Measurements from ENCODE around the gene CDCP1.

The CDCP1 gene

GRCh38 chr3:45139372-45140140, 6.6 kb downstream of the CDCP1 start:
- no peak overlapping the region for H3K4me3 Mint-ChIP-seq
- H3K4me1 Mint-ChIP-seq: peaks cover 5 to 14% of the 10 kb centered on the region in 2 donors
- H3K36me3 Mint-ChIP-seq: no peaks in the 10 kb centered on the region
- peaks cover 9 to 15% of the 10 kb centered on the region in 2 donors for H3K27me3 Mint-ChIP-seq
- no peak for DNase-seq
- no peak overlapping the region for H3K27ac Mint-ChIP-seq
- H3K9me3 Mint-ChIP-seq: no peaks in the 10 kb centered on the region
- no peak for ATAC-seq (replicated peaks)

- Mint-ChIP-seq H3K9me3 (no peaks in the 10 kb centered on the region), H3K4me1 (peaks cover 0 to 7% of the 10 kb centered on the region in 2 donors), H3K36me3 (no peaks in the 10 kb centered on the region), H3K4me3 (no peak overlapping the region), H3K27ac (no peak overlapping the region), H3K27me3 (peaks cover 8% of the 10 kb centered on the region in 2 donors)
- ATAC-seq (replicated peaks): no peak
- DNase-seq: no peak
These were observed 8.5 kb downstream of the CDCP1 start for GRCh38 chr3:45137656-45138181.

GRCh38 chr3:45135959-45136358, 10.2 kb downstream of the CDCP1 start:
- ATAC-seq (replicated peaks): no peak
- DNase-seq: no peak
- Mint-ChIP-seq H3K27ac (no peak overlapping the region), H3K4me3 (no peak overlapping the region), H3K4me1 (peaks cover 0 to 7% of the 10 kb centered on the region in 2 donors), H3K9me3 (no peaks in the 10 kb centered on the region), H3K27me3 (no peaks in the 10 kb centered on the region), H3K36me3 (no peaks in the 10 kb centered on the region)

GRCh38 chr3:45134758-45135521, 11.2 kb downstream of the CDCP1 start:
- no peaks in the 10 kb centered on the region for H3K27me3 Mint-ChIP-seq
- H3K9me3 Mint-ChIP-seq: no peaks in the 10 kb centered on the region
- H3K27ac Mint-ChIP-seq: no peak overlapping the region
- DNase-seq (no peak), ATAC-seq (replicated peaks) (no peak)
- peaks cover 0 to 7% of the 10 kb centered on the region in 2 donors for H3K4me1 Mint-ChIP-seq
- H3K36me3 Mint-ChIP-seq: no peaks in the 10 kb centered on the region
- H3K4me3 Mint-ChIP-seq: no peak overlapping the region

GRCh38 chr3:45132568-45133211, 13.5 kb downstream of the CDCP1 start:
- DNase-seq (no peak), ATAC-seq (replicated peaks) (no peak)
- H3K36me3 Mint-ChIP-seq: no peaks in the 10 kb centered on the region
- no peaks in the 10 kb centered on the region for H3K9me3 Mint-ChIP-seq
- H3K27ac Mint-ChIP-seq: no peak overlapping the region
- H3K4me1 Mint-ChIP-seq: peaks cover 0 to 7% of the 10 kb centered on the region in 2 donors
- H3K4me3 Mint-ChIP-seq: no peak overlapping the region
- no peaks in the 10 kb centered on the region for H3K27me3 Mint-ChIP-seq

- DNase-seq: no peak
- Mint-ChIP-seq H3K27me3 (no peaks in the 10 kb centered on the region), H3K9me3 (no peaks in the 10 kb centered on the region), H3K27ac (no peak overlapping the region), H3K36me3 (no peaks in the 10 kb centered on the region), H3K4me3 (no peak overlapping the region), H3K4me1 (peaks cover 0 to 5% of the 10 kb centered on the region in 2 donors)
- ATAC-seq (replicated peaks): no peak
These were observed 15.0 kb downstream of the CDCP1 start for GRCh38 chr3:45131201-45131600.

- Mint-ChIP-seq H3K36me3 (no peaks in the 10 kb centered on the region), H3K27me3 (no peaks in the 10 kb centered on the region), H3K27ac (no peak overlapping the region), H3K4me1 (no peaks in the 10 kb centered on the region), H3K9me3 (no peaks in the 10 kb centered on the region), H3K4me3 (no peak overlapping the region)
- DNase-seq (no peak), ATAC-seq (replicated peaks) (no peak)
These were observed 15.7 kb downstream of the CDCP1 start for GRCh38 chr3:45130476-45130875.

- no peaks in the 10 kb centered on the region for H3K4me1 Mint-ChIP-seq
- no peaks in the 10 kb centered on the region for H3K9me3 Mint-ChIP-seq
- H3K4me3 Mint-ChIP-seq: no peak overlapping the region
- H3K27ac Mint-ChIP-seq: no peak overlapping the region
- ATAC-seq (replicated peaks) (no peak), DNase-seq (no peak)
- no peaks in the 10 kb centered on the region for H3K36me3 Mint-ChIP-seq
- peaks cover 9% of the 10 kb centered on the region in 2 donors for H3K27me3 Mint-ChIP-seq
These were observed 17.2 kb downstream of the CDCP1 start for GRCh38 chr3:45128950-45129349.

- Mint-ChIP-seq H3K36me3 (no peaks in the 10 kb centered on the region), H3K27ac (no peak overlapping the region), H3K4me1 (no peaks in the 10 kb centered on the region), H3K4me3 (no peak overlapping the region), H3K9me3 (no peaks in the 10 kb centered on the region), H3K27me3 (peaks cover 10 to 11% of the 10 kb centered on the region in 2 donors)
- no peak for DNase-seq
- no peak for ATAC-seq (replicated peaks)
These were observed 18.9 kb downstream of the CDCP1 start for GRCh38 chr3:45127130-45127822.

- H3K4me3 Mint-ChIP-seq: no peak overlapping the region
- no peaks in the 10 kb centered on the region for H3K36me3 Mint-ChIP-seq
- no peak overlapping the region for H3K27ac Mint-ChIP-seq
- H3K9me3 Mint-ChIP-seq: no peaks in the 10 kb centered on the region
- ATAC-seq (replicated peaks) (no peak), DNase-seq (no peak)
- H3K4me1 Mint-ChIP-seq: no peaks in the 10 kb centered on the region
- peaks cover 10 to 11% of the 10 kb centered on the region in 2 donors for H3K27me3 Mint-ChIP-seq
These were observed 19.4 kb downstream of the CDCP1 start for GRCh38 chr3:45126730-45127129.

- Mint-ChIP-seq H3K27ac (no peak overlapping the region), H3K4me3 (no peak overlapping the region), H3K9me3 (no peaks in the 10 kb centered on the region), H3K4me1 (no peaks in the 10 kb centered on the region), H3K27me3 (peaks cover 10 to 16% of the 10 kb centered on the region in 2 donors), H3K36me3 (no peaks in the 10 kb centered on the region)
- no peak for DNase-seq
- ATAC-seq (replicated peaks): no peak
These were observed 20.6 kb downstream of the CDCP1 start for GRCh38 chr3:45125550-45126026.

GRCh38 chr3:45124956-45125355, 21.2 kb downstream of the CDCP1 start:
- H3K27ac Mint-ChIP-seq: no peak overlapping the region
- H3K36me3 Mint-ChIP-seq: no peaks in the 10 kb centered on the region
- H3K4me3 Mint-ChIP-seq: no peak overlapping the region
- H3K4me1 Mint-ChIP-seq: no peaks in the 10 kb centered on the region
- no peak for ATAC-seq (replicated peaks)
- H3K27me3 Mint-ChIP-seq: peaks cover 10 to 21% of the 10 kb centered on the region in 2 donors
- no peaks in the 10 kb centered on the region for H3K9me3 Mint-ChIP-seq
- no peak for DNase-seq

GRCh38 chr3:45124352-45124751, 21.8 kb downstream of the CDCP1 start:
- Mint-ChIP-seq H3K27ac (no peak overlapping the region), H3K36me3 (no peaks in the 10 kb centered on the region), H3K4me1 (no peaks in the 10 kb centered on the region), H3K4me3 (no peak overlapping the region), H3K9me3 (no peaks in the 10 kb centered on the region), H3K27me3 (peaks cover 10 to 22% of the 10 kb centered on the region in 2 donors)
- ATAC-seq (replicated peaks): no peak
- DNase-seq: no peak

All from stimulated activated naive B cell treated with anti-CD40 and anti-IgM and Interleukin-4, amounts not matched to agents 10 μg/mL and 1 μg/mL and 100 μg/mL, for 72 hours (primary cell).